Osteoblast (primary cell): ENCODE measurements around the gene HS2ST1. TPM values are rescaled to one million over a fixed set of nuclear protein-coding genes. Genes with fewer than 3 reads are reported as not detected.

Experiments used
- DNase-seq: peaks from one replicate; pipeline ENCODE4 v3.0.0; 2011; ENCODE audit warnings: low spot score, mixed read lengths; ENCODE audit not compliant: insufficient read length; ENCODE audit errors: missing footprints
- H2AFZ ChIP-seq: 2 replicates; pipeline ENCODE4 v1.6.0; 2011; ENCODE audit warnings: mild to moderate bottlenecking, low read length
- H3K27ac ChIP-seq: 2 replicates; pipeline ENCODE4 v1.5.1; 2011; ENCODE audit warnings: mild to moderate bottlenecking, low read depth, low read length, moderate library complexity
- H3K27me3 ChIP-seq: 2 replicates; pipeline ENCODE4 v1.6.0; 2012; ENCODE audit warnings: mild to moderate bottlenecking, control low read depth, inconsistent platforms, low read length, moderate library complexity; ENCODE audit not compliant: insufficient read depth
- H3K36me3 ChIP-seq: 2 replicates; pipeline ENCODE4 v1.5.1; 2011; ENCODE audit warnings: mild to moderate bottlenecking, low read length, control low read depth, moderate library complexity; ENCODE audit not compliant: insufficient read depth
- H3K4me1 ChIP-seq: 2 replicates; pipeline ENCODE4 v1.5.1; 2011; ENCODE audit warnings: mild to moderate bottlenecking, low read length, control low read depth, moderate library complexity; ENCODE audit not compliant: insufficient read depth
- H3K4me2 ChIP-seq: 2 replicates; pipeline ENCODE4 v1.6.0; 2011; ENCODE audit warnings: mild to moderate bottlenecking, low read length; ENCODE audit not compliant: insufficient read depth
- H3K4me3 ChIP-seq: fragments of 200-600 bp; sonication (generic); 3 replicates; pipeline ENCODE4 v1.5.1; 2012; ENCODE audit warnings: mild to moderate bottlenecking, low read length, inconsistent platforms; ENCODE audit not compliant: insufficient read depth
- H3K79me2 ChIP-seq: 2 replicates; pipeline ENCODE4 v1.6.0; 2012; ENCODE audit warnings: mild to moderate bottlenecking, low read length, control low read depth, inconsistent platforms; ENCODE audit not compliant: insufficient read depth
- H3K9me3 ChIP-seq: 2 replicates; pipeline ENCODE4 v1.5.1; 2011; ENCODE audit warnings: low read depth, low read length, control low read depth
- H4K20me1 ChIP-seq: 2 replicates; pipeline ENCODE4 v1.6.0; 2012; ENCODE audit warnings: mild to moderate bottlenecking, low read length, control low read depth; ENCODE audit not compliant: insufficient read depth
- CTCF ChIP-seq: IDR thresholded peaks from 2 replicates; pipeline ENCODE4 v1.5.1; 2011; ENCODE audit warnings: mild to moderate bottlenecking, low read depth, low read length, moderate library complexity; ENCODE audit errors: extremely low read depth
- total RNA-seq: library from RNA; depleted of rRNA; stranded (reverse); fragments of >200 nt; gene quantifications from 2 replicates; pipeline ENCODE4 v1.2.3, GENCODE V29; 2012

Gene HS2ST1
- total RNA-seq, 1 donor: 20.3 TPM

DNA sequence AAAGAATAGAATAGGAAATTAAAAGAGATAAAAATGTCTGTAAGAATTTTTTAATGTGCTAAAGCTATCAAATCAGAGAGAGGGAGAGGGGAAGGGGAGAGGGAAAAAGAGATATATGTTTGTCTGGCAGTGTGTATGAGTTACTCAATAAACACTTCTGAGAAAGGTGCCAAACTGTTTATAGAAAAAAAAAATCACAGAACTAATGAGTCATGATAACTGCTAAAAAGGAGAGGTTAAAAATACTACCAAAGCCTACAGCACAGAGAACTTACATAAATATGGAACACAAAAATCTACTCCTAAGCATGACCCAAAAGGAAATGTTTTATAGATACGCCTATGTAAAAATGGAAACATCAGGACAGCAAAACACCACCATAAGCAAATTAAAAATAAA is 46.0 kb upstream of the HS2ST1 start:
- Histone ChIP-seq H3K4me2 (no peak overlapping the region), H3K36me3 (no peaks in the 10 kb centered on the region), H3K9me3 (no peaks in the 10 kb centered on the region), H3K27me3 (no peaks in the 10 kb centered on the region), H4K20me1 (peaks cover 3% of the 10 kb centered on the region), H2AFZ (no peak overlapping the region), H3K4me3 (no peak overlapping the region), H3K79me2 (peaks cover 27% of the 10 kb centered on the region), H3K4me1 (no peaks in the 10 kb centered on the region), H3K27ac (no peak overlapping the region)
- no peak for DNase-seq
- no peak for TF ChIP-seq CTCF

DNA sequence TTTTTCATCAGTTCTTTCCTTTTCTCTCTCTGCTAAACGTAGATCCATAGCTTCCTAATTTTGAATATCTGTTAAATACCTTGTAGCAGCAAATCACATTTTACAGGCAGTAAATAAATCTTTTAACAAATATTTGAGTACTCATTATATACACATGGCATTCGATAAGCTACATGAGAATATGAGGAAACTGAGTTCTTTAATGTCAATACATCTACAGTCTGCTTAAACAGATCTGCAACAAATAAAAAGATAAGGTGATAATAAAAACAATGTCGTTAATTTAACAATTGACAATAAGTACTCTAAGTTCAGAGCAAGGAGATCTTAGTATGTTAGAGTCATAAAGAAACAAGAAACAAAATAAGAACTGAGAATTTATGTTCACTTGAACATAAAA is 43.4 kb upstream of the HS2ST1 start:
- Histone ChIP-seq H2AFZ (no peak overlapping the region), H3K4me2 (no peak overlapping the region), H3K4me3 (no peak overlapping the region), H3K79me2 (peaks cover 10% of the 10 kb centered on the region), H3K27me3 (no peaks in the 10 kb centered on the region), H3K9me3 (no peaks in the 10 kb centered on the region), H3K27ac (no peak overlapping the region), H3K36me3 (no peaks in the 10 kb centered on the region), H3K4me1 (no peaks in the 10 kb centered on the region), H4K20me1 (no peaks in the 10 kb centered on the region)
- TF ChIP-seq CTCF: no peak
- no peak for DNase-seq

DNA sequence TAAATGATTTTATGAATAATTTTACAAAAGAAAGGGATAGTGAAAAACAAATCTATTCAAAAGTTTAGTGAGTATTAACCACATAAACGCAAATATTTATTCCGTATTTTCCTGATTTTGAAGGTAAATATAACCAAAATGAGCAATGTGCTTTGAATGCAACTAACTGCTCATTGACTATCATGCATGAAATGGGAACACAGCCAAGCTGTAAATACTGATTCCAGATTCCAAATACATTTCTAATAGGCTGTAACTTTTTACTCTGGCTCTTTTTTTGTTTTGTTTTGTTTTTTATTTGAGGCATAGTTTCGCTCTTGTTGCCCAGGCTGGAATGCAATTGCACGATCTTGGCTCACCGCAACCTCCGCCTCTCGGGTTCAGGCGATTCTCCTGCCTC is 42.3 kb upstream of the HS2ST1 start:
- Histone ChIP-seq H3K27me3 (no peaks in the 10 kb centered on the region), H3K4me3 (no peak overlapping the region), H3K79me2 (peaks cover 7% of the 10 kb centered on the region), H3K4me1 (no peaks in the 10 kb centered on the region), H3K36me3 (no peaks in the 10 kb centered on the region), H3K27ac (no peak overlapping the region), H3K4me2 (no peak overlapping the region), H3K9me3 (no peaks in the 10 kb centered on the region), H2AFZ (no peak overlapping the region), H4K20me1 (no peaks in the 10 kb centered on the region)
- no peak for DNase-seq
- TF ChIP-seq CTCF: no peak

DNA sequence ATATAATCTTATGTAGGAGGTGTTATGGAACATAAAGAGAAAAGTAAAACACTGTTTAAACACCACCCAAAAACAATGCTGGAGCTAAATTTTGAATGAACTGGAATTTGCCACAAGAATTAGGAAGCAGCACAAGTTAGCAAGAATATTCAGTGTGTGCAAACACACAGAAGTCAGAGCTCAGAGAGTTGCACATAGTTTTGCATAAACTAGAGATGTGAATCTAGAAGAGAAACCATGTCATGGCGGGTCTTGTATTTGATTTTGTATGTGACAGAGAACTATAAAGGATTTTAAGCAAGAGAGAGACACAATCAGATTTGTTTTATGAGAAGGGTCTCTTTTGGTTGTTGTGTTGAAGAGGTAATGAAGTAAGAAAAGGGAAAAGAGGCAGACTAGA is 38.7 kb upstream of the HS2ST1 start:
- H3K4me2 ChIP-seq: no peak overlapping the region
- H2AFZ ChIP-seq: no peak overlapping the region
- no peak overlapping the region for H3K4me3 ChIP-seq
- H4K20me1 ChIP-seq: no peaks in the 10 kb centered on the region
- DNase-seq: no peak
- no peak for TF ChIP-seq CTCF
- peaks cover 8% of the 10 kb centered on the region for H3K36me3 ChIP-seq
- no peaks in the 10 kb centered on the region for H3K9me3 ChIP-seq
- peaks cover 10% of the 10 kb centered on the region for H3K79me2 ChIP-seq
- no peak overlapping the region for H3K27ac ChIP-seq
- H3K27me3 ChIP-seq: no peaks in the 10 kb centered on the region
- no peaks in the 10 kb centered on the region for H3K4me1 ChIP-seq
